ENCODE data around the gene ITFG1.
"Not testable (repeated sequence)": the region's sequence is repeated elsewhere in the genome, so short reads cannot be mapped to it uniquely, and the experiment has no call there.

Gene ITFG1

DNA sequence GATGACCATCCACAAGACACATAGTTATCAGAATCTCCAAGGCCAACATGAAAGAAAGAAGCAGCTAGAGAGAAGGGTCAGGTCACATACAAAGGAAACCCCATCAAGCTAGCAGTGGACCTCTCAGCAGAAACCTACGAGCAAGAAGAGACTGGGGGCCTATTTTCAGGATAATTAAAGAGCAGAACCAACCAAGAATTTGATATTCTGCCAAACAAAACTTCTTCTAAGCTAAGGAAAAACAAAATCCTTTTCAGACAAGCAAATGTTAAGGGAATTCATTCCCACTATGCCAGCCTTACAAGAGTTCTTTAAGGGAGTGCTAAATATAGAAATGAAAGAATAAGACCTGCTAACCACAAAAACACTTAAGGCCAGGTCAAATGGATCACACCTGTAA, 47.8 kb downstream of the ITFG1 start:
- no peak for DNase-seq (ENCODE audit: low spot score)

DNA sequence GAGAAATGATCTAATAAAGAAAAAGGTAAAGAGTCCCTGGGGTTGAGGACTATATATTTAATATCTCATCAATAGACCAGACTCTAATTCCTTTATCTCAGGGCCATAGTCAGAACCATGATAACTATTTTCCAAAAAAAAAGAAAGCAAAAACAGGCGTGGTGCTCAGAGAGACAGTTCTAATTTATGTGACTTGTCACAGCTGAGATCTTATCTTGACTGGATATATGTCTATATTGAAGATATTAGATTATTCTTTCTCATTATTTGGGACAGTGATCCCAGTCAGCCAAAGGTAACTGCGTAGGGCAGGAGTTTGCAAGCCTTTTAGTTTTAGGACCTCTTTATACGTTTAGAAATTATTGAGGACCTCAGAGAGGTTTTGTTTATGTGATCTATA, 52.4 kb downstream of the ITFG1 start:
- no peak for DNase-seq (ENCODE audit: low spot score)

DNA sequence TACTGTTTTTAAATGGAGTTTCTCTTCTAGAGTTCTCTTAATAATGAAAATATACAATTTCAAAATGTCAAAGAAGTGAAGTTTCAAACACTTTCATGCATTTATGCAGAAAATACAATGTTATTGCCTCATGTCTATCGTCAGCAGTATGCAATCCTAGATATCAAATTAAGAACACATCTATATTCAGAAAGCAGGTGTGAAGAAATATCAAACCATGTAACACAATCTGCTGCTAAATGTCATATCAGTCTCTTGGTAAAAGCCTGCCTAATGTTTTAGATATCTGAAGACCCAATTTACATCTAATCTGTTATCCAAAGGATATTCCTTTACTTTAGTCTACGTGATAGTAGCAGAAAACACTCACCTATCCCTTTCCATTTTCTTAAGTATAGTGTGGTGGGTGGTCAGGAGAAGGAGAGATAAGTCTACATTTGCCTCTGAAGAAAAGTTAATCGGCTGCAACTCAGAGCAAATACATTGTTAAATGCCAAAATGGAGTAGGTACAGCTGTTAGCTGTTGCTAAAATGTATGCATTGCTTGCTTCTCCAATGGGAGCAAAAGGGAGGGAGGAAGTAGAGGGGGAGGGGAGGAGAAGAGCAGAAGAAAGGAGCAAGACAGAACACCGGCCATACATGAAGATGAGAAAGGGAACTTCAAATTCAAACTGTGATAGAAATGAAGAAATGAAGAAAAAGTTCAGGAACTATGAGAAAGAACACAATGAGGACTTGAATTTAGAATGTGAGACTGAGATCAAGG, 64.9 kb downstream of the ITFG1 start:
- DNase-seq (ENCODE audit: low spot score): no peak

DNA sequence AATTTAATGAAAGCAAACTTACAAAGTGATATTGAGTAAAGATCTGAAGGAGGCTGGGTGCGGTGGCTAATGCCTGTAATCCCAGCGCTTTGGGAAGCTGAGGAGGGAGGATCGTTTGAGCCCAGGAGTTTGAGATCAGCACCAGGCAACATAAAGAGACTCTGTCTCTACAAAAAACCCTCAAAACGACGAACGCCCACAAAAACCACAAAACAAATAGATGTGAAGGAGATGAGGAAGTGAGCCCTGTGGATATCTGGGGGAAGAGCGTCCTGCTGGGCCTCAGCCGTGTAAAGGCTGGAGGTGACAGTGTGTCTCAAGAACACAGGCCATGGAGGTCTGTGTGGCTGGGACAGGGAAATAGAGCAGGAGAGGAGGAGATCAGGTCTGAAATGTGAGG, 68.8 kb downstream of the ITFG1 start:
- DNase-seq (ENCODE audit: low spot score): peak; percentile 4

DNA sequence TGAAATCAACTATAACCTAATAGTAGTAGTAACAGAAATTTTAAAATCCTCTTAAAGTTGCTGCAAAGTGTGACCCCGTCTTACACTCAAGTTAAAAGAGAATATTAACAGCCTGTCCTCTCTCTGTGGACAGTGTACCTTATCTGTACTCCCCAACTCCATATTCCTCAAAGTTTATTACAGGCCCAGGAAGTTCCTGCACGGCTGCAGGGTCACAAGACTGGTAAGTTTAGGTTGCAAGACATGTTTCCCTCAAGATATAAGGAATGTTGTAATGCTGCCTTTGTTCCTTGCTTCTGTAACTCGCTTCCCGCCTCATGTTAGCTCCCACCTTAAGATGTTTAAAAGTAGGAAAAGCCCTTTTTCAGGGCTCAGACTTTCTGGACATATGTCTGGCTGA, 72.2 kb downstream of the ITFG1 start:
- no peak for DNase-seq (ENCODE audit: low spot score)

DNA sequence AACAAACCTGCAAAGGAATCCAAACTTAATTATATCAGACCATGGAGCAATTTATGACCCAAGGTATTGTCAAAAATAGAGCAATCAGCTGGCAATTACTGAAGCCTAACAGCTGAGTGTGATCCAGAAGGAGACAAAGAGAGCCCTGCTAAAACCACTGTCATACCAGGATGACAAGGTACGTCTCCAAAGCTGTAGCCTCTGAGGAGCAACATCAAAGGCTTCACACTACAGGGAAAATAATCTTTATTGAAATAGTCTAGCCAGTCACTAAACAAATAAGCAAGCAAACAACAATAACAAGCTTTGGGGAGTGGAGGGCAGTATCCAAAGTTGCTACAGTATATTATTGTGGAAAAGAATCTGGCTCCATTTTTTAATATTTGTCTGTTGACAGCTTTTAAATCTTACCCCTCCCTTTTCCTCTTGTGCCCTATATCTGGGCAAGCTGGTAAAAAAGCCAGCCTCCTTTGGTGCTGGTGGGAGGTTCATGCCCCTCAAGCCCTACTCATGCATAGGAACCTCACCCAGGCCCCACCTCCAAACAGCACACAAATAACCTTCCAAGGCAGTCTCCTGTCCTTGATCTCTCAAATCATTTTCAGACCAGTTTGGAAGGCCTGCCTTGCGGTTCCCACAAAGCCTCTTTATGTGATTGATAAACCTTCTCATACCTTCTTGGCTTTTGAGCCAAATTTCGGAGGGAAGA, 73.7 kb downstream of the ITFG1 start:
- DNase-seq (ENCODE audit: low spot score): no peak

DNA sequence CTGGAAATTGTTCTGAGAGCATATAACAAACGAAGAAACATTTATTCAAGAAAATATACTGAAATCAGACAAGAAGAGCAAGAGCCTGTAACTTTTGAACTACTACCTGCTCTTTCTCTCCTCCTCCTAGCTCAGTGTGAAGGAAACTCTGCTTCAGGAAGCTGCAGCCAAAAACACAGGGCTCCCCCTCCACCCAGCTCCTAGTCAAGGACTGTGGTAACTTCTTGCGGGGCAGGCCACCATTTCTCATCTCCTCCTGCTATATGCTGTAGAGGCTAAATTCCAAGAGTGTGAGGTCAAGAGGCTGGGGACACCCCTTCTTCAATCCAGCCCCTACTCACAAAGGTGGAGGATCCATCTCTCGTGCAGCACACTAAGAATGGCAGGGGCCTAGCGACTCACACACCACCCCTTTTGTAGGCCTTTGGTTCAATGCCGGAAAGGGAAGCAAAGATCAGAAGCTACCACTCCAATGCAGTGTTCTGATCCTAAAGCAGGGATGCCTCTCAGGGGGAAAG, 74.6 kb downstream of the ITFG1 start:
- DNase-seq (ENCODE audit: low spot score): no peak

DNA sequence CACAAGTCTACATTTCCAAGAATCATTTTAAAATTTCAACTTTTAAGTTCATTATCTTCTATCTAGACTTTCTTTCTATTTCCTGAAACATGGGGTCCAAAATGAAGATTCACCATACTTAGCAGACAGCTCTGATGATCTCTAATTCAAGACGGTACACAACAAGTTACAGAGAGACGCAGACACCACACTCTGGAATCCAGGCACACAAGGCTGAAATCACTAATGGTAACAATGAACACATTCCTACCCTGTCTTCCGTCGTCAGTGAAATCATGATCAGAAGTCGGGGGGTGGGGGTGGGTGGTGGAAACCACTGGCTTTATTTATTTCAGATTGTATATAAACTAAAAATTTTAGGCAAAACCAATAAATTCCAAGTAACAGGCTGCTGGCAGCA, 78.5 kb downstream of the ITFG1 start:
- no peak for DNase-seq (ENCODE audit: low spot score)

DNA sequence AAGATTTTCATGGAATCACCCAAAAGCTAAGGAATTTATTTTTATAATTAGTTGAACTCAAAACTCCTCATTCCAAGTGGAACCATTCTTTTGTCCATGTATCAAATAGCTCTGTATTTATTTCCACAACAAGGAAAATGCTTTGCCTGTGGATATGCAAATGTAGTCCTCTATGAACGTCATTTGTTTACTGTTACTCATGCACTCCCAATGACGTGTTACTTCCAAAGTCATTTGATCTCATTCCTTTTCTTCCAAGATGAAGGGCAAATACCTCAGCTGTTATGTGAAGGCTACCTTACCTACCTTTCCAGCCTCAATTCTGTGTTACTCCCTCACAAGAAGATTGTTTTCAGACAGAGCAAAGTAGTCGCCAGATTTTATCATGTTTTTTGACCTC, 83.7 kb downstream of the ITFG1 start:
- DNase-seq (ENCODE audit: low spot score): no peak

DNA sequence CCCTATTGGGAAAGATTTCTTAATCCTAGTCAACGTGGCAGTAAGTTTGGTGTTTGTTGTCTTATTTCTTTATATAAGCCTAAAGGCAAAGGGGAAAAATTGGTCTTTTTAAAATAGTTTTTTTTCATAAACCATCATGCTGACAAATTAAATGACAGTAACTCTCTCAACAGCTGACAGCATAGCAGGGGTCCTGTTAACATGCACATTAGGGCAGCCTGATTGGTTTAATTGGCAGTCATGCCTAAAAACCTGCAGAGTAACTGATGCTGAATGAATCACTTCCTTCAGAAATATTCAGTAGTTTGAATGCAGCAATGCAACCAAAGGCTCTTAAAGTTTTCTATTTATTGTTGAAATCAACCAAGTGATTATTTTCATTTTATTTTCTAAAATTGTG, 85.4 kb downstream of the ITFG1 start:
- DNase-seq (ENCODE audit: low spot score): no peak

DNA sequence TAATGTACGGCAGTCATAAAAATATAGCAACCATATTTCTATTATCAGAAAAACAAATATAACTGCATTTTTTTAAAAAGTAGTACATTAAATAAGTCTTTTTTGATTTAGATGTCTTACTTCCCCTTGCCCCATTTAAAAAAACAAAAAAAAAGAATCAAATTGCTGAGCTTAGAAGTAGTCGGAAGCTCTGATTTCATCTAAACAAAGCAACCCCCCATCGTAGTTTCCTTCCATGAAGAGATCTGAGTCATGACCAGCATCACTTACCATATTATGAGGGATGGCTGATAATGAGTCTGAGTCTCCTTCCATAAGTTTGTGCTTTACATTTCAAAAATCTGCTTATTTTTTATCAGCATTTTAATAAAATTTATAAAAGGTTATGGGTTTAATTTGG, 86.2 kb downstream of the ITFG1 start:
- no peak for DNase-seq (ENCODE audit: low spot score)

DNA sequence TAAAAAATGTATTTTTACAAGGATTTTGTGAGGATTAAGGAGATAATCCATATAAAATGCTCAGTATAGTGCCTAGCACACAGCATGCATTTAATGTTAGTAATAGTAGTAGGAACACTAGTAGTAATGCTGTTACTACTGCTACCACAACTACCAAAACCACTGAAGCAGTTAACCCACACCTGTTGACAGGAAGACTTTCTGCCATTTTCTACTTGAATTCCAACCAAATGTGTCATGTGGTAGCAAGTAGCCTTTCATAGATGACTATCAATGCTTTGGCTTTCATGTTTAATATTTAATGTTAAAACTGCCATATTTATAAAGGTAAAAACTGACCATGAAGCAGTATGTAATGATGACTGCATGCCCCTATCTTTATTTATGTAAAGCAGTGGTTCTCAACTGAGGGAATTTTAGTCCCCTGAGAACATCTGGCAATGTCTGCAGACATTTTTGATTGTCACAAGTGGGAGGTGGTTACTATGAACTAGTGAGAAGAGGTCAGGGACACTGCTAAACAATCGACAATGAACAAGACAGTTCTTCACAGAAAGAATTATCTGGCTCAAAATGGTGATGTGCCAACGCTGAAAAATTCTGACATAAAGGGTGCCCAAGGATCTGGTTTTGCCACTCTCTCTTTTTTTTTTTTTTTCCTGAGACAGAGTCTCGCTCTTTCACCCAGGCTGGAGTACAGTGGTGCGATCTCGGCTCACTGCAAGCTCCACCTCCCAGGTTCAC, 89.4 kb downstream of the ITFG1 start:
- peak; percentile 42 for DNase-seq (ENCODE audit: low spot score)

DNA sequence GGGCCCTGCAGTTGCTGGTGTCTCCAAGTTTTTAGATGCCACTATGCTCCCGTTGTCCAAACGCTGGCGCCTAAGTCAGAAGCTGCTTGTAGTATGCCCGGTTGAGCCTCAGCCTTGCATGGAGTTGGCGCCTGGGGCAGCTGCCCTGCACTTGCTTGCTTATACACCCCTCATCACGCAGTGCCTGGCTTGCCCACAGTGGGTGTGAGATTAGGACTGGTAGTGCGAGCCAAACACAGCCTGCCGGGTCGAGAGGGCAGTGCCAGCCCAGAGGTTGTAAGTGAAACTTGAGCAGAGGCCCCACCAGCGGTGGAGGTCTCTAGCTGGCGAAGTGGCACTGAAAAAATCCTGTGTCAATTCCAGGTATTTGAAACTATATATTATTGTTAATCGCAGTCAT, 90.3 kb downstream of the ITFG1 start:
- DNase-seq (ENCODE audit: low spot score): no peak

DNA sequence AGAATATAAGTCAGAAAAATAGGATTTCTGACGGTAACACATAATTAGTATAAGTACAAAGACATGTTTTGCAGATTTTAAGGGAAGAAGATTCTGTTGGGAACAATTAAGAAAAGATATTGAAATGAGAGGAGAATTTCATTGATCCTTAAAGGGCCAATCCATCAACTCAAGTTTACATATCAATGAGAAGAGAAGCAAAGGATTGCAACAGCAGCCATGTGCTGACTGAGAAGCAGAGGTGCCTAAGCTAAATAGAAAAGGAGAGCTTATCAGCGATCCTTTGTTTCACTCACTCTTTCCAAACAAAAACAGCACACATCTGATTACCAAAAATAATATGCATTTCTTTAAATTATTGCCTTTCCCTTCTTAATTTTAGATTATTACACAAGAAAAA, 94.6 kb downstream of the ITFG1 start:
- no peak for DNase-seq (ENCODE audit: low spot score)

DNA sequence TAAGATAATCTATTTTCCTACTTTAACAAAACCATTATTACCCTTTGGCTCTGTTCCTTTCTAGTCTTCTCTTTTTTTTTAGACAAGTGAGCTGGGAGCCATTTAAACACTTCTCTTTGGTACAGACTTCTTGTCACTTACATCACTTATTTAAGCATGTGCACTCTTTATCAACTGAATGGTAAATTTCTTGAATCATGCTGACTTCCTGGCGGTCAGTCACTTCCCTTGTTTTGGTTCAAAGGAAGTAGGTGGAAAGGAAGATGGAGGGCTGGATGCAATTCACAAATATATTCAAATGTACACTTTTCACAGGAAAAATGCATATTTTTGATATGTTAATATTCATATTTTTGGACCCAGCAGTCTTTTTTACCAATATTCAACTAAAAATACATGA, 97.1 kb downstream of the ITFG1 start:
- no peak for DNase-seq (ENCODE audit: low spot score)

DNA sequence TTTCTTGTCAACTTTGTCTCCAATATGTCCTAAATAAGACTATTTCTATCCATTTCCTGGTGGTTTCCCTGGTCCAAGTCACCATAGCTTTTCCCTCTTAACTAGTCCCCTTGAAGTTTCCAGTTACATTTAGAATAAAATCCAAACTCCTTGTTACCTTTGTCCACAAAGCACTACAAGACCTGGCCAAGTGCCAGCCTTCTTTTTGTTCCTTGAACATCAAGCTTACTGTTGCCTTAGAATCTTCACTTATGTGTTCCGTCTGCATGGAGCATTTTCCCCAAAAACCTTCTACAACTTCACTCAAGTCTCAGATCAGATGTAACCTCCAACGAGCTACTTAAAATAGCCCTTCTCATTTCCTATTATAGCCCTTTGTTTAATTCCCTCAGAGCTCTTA, 101.4 kb downstream of the ITFG1 start:
- no peak for DNase-seq (ENCODE audit: low spot score)

DNA sequence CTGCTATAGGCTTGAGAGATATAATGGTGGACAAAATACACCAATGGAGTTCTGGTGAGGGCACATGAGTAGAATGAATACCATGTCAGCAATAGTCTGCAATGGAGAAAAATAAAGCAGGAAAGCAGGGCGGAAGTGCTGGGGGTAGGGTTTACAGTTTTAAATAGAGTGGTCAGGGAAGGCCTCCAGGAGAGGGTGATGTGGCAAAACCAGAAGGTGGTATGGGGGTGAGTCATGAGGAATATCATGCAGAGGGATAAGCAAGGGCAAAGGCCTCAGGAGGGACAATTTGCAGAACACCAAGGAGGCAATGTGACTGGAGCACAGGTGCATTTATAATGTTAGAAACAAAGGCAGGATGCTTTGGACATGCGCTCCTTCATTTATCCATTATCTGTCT, 102.0 kb downstream of the ITFG1 start:
- DNase-seq (ENCODE audit: low spot score): no peak

DNA sequence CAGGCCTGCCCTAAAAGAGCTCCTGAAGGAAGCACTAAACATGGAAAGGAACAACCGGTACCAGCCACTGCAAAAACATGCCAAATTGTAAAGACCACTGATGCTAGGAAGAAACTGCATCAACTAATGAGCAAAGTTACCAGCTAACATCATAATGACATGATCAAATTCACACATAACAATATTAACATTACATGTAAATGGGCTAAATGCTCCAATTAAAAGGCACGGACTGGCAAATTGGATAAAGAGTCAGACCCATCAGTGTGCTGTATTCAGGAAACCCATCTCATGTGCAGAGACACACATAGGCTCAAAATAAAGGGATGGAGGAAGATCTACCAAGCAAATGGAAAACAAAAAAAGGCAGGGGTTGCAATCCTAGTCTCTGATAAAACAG, 111.8 kb downstream of the ITFG1 start:
- not testable (repeated sequence) for DNase-seq (ENCODE audit: low spot score)

DNA sequence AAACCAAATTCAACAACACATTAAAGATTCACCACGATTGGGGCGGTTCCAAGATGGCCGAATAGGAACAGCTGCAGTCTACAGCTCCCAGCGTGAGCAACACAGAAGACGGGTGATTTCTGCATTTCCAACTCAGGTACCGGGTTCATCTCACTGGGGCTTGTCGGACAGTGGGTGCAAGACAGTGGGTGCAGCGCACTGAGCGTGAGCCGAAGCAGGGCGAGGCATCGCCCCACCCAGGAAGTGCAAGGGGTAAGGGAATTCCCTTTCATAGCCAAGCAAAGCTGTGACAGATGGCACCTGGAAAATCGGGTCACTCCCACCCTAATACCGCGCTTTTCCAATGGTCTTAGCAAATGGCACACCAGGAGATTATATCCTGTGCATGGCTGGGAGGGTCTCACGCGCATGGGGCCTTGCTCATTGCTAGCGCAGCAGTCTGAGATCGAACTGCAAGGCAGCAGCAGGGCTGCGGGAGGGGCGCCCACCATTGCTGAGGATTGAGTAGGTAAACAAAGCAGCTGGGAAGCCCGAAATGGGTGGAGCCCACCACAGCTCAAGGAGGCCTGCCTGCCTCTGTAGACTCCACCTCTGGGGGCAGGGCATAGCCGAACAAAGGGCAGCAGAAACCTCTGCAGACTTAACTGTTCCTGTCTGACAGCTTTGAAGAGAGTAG, 113.7 kb downstream of the ITFG1 start:
- DNase-seq (ENCODE audit: low spot score): not testable (repeated sequence)

DNA sequence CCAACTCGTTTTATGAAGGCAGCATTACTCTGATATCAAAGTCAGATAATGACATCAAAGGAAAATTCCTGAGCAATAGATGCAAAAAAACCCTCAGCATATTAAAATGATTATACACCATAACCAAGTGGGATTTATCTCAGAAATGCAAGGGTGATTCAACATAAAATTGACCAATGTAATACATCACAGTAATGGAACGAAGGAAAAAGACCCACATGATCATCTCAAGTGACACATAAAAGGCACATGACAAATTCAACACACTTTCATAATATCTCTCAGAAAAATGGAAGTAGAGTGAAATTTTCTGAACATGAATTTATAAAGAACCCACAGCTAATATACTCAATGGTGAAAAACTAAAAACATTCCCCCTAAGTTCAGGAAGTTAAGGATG, 118.8 kb downstream of the ITFG1 start:
- DNase-seq (ENCODE audit: low spot score): no peak

DNA sequence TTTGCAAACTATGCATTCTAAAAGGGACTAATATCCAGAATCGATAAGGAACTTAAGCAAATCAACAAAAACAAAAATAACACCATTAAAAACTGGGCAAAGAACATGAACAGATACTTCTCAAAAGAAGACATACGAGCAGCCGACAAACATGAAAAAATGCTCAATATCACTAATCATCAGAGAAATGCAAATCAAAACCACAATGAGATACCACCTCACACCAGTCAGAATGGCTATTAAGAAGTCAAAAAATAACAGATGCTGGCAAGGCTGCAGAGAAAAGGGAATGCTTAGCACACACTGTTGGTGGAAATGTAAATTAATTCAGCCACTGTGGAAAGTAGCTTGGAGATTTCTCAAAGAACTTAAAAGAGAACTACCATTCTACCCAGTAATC, 130.3 kb downstream of the ITFG1 start:
- not testable (repeated sequence) for DNase-seq (ENCODE audit: low spot score)

DNA sequence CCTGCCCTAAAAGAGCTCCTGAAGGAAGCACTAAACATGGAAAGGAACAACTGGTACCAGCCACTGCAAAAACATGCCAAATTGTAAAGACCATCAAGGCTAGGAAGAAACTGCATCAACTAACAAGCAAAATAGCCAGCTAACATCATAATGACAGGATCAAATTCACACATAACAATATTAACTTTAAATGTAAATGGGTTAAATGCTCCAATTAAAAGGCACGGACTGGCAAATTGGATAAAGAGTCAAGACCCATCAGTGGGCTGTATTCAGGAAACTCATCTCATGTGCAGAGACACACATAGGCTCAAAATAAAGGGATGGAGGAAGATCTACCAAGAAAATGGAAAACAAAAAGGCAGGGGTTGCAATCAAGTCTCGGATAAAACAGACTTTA, 136.6 kb downstream of the ITFG1 start:
- not testable (repeated sequence) for DNase-seq (ENCODE audit: low spot score)
